CD4-positive, alpha-beta T cell treated with Interleukin-15 for 4 hours (primary cell): ENCODE results near the gene SEMA3C.

ENCODE experiments used
- DNase-seq: peaks from one replicate; pipeline ENCODE4 v3.0.0-alpha.2; 2020; ENCODE audit warnings: low spot score

The SEMA3C gene

DNA sequence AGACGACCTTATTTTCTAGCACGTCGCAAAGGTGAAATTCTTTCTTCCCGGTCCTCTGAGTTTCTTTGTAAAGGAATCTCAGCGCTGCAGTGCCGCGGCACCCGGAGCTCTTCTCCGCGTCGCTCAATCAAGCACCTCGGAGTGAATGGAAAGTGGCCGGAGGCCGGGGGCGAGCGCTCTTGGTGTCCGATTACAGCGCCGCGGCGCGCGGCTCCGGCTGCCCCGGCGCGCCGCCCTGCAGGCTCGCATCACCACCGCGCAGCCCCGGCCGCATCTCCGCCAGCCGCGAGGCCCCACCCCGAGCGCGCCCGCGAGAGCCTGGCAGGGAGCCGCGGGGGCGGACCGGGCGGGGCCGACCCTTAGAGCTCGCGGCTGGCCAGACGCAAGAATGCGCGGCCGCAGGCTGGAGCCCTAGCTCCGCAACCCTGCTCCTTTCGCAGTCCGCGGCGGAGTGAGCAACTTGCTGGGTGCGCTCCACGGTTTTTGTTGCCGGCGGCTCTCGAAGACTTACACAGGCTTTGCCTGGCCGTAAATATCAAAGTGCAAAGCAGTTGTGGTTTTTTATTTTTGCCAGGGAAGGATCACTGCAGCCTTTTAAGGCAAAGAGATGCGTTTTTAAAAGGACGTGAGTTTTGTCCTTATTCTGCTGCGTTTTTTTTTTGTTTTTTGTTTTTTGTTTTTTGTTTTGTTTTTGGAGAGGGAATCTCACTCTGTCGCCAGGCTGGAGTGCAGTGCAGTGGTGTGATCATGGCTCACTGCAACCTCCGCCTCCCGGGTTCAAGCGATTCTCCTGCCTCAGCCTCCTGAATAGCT lies at the start of gene SEMA3C:
TSS of gene SEMA3C (minus strand) at position 143 of the 813 bp plus-strand sequence. CDS start 2,270 bp downstream, outside the sequence.
- no peak for DNase-seq

DNA sequence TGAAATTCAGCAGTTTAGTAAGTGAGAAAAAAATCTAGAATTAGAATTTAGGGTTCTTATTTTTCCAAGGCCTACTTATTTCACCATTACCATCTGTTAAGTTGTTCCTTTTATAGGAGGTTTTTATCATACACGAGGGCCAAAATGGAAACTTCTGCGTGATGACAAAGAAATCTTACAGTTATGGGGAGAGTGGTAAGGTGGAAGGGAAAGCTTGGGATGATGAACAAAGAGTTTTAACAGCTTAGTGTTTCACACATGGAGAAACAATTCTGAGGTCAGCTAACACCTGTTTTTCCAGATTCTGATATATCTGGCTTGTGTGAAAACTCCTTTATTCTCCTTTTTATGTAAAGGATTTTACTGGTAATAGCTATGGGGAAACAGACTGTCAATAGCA lies 49.8 kb upstream of the SEMA3C start:
- no peak for DNase-seq

DNA sequence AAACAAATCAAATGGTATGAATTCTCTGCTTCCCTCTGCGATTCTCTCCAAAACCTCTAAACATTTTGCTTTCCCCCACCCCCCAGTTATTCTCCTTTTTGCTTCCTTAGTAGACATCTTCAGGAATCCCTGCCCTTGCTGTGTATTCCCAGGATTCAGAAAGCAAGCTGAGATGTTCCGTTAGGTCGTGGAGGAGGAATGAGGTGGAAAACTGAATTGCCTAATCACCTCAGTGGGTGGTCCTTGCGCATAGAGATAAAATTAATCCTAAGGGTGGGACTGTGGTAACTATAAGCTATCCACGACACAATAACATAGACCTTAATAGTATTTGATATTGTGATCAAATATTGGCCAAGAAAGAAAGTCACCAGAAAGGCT lies 49.1 kb upstream of the SEMA3C start:
- no peak for DNase-seq

DNA sequence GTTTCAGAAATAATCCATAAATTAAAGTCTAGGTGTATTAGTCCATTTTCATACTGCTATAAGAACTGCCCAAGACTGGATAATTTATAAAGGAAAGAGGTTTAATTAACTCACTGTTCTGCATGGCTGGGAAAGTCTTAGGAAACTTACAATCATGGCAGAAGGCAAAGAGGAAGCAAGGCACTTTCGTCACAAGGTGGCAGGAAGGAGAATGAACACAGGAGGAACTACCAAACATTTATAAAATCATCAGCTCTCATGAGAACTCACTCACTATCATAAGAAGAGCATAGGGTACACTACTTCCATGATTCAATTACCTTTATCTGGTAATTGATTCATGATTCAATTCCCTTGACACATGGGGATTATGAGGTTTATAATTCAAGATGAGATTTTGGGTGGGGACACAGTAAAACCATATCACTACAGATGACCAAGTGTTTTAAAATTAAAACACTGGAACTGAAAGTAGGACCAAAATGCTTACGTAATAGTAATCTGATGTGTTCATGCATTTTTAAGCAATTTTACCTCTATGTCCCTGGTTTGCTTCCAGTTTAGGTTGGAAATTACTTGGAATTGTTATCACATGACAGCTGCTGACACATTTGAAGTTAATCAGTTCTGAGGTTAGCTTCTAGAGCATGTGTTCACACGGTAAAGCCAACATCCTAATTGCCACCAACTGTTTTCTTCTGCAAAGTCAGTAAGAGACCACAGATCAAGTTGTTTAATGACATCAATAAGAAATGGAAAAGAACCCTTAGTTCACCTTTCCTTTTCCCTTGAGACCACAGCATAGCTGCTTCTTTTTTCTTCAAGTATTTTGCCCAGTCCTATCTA lies 48.4 kb upstream of the SEMA3C start:
- no peak for DNase-seq

DNA sequence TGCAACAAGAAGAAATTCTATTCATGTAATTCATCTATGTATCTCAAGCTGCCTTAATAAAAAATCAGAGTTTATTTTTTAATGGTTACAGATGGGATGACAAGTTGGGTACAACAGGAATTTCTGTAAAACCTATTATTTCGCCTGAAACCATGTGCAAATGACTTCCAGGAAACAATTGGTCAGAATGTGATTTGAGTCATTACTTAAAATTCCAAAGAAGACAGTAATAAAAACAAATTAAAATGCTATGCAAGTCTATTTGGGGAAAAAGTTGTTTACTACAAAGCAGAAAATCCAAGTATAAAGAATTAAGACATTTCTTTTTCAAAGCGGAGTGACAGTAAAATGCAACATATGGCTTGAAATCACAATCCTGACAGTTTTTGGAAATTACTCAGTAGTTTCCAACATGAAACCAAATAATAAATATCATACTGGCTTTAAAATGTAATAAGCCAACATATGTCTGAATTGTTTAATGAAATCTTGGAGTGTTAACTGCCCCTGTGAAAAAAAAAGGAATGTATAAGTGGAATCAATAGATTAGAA lies 41.5 kb upstream of the SEMA3C start:
- DNase-seq, result no peak

DNA sequence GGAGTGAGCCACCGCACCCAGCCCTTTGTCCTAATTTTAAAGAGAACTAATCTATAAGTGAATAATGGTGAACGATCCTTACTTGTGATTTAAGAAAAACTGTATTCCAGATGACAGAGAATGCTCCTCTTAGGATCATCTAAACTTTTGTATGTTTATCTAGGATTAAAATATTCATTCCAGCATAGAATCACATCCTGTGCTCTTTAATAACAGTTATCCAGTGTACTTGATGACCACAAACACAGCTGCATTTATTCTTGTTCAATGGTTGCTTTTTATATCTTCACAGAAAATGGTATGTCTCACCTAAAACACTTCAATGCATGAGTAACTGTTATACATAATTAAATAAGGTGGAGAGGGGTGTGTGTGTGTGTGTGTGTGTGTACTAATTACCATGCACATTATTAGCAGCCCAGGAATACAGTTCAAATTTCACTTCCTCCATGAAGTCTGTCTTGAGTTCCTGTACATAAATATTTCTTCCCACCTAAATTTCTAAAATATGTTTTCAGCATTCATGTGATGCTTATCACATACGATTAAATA lies 38.5 kb upstream of the SEMA3C start:
- DNase-seq, result no peak

DNA sequence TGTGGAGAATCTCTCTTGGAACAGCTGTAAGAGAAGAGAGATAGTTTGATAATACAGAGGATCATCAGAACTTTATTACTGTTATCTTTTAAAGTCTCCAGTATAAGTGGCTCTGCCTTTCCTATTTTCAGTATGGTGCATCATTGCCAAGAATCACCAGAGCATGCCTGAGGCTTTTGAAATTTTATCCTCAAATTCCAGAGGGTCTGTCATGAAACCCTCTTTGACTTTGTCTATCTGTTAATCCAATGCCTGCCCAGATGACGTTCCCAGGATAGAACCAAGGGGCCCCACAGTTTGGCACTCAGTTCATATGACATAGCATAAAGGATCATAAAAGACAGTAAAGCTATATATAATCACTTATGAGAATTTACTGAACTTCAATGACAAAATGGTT lies 35.3 kb upstream of the SEMA3C start:
- DNase-seq, result no peak

DNA sequence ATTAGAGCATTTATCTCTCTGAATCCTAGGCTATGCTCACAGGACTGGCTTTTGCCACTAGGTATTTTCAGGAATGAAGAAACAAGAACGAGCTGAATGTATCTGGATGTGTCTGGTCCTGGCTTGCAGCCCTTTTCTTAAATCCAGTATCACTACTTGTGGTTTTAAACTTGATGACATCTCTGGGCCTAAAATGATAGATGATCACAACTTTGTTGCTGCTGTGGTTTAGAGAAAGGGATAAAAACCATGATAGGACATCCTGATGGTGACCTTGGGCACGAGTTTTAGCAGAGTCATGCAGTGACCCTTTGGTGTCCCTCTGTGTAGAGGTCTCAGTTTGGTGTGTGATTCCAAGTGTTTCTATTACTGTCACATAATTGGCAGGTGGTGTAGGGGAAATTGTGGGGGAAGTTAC lies 31.7 kb upstream of the SEMA3C start:
- no peak for DNase-seq

DNA sequence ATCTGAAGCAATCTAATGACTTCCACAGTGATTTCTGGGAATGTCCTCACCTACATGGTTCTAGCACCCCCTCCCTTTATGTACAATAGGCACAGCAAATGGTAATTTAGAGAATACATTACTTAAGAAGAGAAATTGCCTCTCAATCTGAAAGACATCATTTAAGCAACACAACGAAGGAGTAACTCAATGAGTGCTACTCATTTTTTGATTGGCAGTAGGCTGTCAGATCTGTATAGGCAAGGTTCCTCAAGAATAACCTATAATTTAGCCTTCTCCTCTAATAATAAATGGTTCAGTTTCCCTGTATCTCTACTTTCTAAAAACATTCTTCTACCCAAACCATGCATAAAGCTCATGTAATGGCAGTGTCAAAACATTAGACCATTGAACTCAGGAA lies 30.6 kb upstream of the SEMA3C start:
- no peak for DNase-seq

DNA sequence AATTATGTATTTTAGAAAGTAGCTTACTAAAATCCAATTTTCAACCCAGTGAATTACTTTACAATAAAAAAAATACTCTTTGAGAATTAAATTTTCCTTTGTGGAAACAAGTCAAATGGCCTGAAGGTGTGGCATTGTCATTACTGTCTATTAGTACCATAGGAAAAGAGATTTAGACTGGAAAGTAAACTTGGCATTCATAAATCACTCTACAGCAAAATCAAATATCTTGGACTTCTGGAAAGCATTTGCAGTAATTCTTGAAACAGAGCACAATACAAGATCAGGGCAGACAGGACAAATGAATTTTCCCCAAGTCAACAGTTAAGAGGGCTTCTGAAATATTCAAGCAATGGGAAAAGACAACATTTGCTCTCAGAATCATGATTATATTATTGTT lies 28.0 kb upstream of the SEMA3C start:
- no peak for DNase-seq

DNA sequence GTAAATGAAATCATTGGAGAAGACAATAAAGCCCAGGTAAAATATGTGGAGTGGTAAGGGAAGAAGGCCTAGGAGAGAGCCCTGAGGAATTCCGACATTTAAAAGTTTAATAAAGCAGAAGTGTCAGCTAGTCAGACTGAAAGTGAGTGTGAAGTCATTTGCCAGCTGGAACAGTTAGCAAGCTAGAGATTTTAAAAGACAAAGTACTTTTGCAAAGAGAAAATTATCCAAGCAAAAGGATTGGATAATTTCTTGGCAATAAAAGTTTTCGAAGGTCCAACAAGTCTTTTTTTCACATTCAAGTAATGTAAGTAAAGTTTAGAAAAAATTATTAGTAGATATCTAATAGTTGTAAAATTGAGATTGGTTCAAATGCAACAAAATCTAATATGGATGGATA lies 27.1 kb upstream of the SEMA3C start:
- DNase-seq, result no peak

DNA sequence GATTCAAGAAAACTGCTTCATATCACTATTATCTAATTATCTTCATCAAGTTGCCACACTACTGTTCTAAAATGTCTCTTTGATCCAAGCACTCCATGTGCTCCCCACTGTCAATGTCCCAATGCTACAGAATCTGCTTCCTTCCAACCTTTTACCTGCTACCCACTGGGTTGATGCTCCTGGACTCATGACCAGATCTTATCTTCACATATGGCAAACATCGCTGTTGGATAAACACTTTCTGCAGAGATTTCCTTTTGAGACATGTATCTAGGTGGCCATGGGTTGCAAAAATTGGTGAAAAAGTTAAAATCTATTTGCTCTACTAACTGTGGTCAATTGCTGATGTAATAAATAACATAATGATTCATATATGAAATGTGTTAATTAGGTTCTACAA lies 24.5 kb upstream of the SEMA3C start:
- DNase-seq, result no peak

DNA sequence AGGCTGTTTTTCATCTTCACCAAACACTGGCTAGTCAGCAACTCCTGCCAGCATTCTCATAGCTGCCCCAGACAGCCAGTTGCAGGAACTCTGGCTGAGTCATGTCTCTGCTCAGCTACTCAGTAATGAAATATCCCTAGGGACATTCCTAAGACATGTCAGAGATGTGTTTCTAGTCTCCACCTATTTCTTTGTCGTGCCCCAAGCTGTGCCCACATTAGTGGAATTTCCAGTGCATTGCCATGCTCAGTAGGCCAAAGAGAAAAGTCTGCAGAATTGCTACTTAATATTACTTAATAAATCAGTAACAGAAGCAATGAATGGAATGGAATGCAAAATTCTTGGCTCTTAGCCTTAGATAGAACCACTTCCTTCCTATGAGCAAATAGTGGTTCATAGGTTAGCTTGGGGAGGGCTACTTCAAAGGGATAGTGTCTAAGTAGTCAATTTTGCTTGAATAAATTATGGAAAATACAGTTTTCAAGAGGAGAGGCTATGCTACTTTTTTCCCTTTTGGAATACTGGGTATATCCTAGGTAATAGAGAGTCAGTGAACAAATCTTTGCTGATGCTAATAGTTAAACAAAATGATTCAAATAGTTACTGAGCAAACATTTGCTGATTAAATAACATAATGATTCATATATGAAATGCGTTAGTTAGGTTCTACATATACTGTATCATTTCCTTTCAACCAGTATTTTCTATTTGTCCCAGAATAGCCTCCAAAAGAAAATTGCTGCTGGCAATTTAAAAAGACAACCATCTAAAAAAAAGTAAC lies 23.6 kb upstream of the SEMA3C start:
- no peak for DNase-seq

DNA sequence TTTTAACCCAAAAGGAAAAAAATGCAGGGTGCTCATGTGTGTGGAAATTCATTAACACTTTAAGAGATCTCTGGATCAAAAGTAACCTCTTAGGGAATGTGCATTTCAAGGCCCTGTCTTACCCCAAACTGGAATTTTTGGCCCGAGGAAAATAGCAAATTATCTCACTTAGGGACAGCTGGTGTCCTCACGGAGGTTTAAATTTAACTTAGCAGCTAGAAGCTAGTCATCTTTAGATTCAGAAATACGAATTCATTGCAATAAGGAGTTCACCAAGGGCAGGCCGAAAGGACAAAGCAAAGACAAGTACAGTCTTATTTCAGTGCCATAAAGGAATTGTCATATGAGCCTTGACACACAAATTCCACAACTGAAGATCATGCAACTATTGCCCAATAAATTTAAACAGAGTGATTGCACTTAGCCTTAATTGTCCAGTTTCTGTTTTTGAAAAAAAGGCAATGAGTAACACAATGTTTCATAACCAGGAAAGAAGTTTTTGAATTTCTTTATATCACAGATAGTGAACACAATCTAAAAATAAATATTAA lies 22.4 kb upstream of the SEMA3C start:
- no peak for DNase-seq

DNA sequence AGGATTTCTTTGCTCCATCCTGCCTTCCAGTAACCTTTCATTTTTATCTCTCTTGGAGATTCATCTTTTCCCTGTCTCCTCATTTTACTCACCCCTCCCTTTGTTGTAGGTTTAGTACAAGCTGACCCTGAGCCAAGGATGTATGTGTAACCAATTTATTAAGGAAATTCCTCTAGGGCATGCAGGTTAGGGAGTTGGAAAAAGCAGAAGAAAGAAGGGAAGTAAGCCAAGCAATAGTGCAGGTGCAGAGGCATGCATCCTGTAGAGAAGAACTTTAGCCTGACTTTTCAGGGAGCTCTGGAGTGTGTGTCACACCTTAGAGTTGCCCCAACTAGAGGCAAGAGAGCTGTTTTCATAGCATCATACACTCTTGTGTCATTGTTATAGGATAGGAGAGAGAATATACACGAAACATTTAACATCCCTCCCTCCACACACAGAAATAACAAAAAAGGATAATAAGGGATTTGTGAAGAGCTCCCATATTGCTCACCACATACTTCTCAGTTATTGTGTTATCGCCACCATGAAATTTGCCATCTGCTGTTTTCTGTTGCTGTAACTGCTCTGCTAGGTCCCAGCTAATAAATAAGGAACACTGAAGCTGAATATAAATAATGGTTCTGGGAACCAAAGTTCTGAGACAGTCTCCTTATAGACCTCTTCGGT lies 21.8 kb upstream of the SEMA3C start:
- no peak for DNase-seq

DNA sequence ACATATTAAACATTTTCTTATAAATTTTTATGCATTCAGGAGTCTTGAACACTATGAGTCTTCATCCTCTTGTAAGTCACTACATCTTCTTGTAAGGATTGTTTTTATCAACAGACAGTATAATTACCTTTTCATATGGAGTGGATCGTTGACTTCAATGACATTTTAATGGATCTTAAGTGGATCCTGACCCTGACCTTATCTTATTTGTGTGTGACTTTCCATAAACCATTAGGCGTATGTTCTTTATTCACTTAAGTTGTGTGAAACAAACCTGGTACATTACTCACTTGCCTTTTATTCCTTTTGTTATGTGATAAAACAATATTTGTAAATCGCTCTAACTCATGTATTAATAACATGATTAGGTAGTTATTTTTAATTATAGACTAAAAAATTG lies 18.5 kb upstream of the SEMA3C start:
- no peak for DNase-seq

DNA sequence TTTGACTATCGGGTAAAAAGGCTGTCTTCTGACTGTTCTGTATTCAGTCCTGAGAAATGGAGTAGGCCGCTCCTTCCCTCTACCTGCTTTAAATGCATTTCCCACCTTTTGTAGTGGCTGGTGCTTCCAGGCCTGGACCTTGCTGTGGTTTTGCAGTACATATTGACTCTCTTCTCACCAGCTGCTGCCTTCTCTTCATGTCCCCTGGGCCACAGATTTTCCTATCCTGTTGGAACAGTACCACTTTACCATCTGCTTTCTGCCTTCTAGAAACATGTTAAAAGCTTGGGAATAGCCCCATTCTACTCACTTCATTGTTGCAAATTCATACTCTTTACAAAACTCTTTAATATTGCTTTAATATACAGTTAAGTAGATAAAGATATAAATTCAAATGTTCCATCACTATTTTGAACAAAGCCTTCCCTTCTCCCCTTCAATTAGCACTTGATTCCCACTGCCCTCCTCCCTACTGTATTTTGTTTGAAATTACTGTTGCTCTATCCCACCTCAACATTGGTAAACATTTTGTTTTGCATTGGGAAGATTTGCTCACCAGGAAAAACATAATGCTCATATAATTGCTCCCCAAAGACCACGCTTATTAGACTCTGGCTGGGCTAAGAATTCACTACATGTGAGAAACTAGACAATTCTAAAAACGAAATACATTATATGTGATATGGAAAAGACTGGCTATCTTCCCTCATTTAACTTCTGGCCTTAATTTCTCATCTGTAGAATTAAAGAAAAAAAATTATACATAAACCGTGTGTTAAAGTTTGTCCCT lies 17.3 kb upstream of the SEMA3C start:
- no peak for DNase-seq

DNA sequence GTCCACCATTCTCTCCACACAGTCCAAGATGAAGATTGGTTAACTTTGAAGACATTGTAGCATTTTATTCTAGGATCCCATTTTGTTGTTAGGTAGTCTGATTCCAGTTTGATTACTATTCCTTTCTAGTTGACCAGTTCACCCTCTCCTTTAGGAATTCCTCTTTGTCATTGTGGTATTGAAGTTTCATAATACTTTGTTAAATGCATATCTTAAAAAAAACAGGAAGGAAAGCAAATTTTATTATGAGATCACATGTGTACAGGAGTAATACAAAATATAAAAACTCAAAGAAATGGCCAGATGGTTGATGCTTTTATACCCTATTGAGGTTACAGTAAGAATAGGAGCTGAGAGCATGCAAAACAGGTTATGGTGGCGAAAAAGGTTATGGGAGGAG lies 15.5 kb upstream of the SEMA3C start:
- no peak for DNase-seq

DNA sequence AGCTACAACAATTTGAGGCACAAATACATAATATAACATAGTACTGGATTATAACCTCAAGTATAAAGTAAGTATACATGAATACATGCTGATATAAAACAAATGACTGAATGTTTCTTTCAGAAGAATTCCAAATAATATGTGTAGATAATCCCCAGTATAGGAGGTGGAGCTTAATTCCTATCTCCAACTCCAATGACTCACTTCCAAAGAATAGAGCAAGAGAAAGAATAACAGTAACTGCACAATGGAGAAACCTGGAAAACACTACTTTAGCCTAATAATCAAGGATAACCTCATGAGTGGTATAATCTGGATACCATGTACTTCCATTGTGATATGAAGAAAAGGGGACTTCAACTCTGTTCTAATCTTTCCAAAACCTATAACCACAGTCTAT lies 13.7 kb upstream of the SEMA3C start:
- no peak for DNase-seq

DNA sequence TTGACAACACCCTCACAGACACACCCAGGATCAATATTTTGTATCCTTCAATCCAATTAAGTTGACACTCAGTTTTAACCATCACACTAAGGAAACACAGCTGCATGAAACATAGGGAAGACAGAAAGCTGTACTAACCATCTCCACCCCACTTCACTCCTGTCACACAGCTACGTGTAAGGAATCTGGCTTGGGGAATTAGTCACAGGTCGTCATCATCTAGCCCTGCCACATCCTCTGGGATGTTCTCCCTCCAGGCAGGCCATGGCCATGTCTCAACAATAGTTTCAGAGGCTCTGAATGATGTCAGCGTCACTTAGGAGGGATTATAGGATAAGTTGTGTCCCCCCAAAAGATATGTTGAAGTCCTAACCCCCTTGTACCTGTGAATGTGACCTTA lies 10.8 kb upstream of the SEMA3C start:
- no peak for DNase-seq
